ENCODE results near the gene ANGPTL5.

- TF ChIP-seq CTCF (IDR thresholded peaks at IDR 0.05), result no peak
- no peak for TF ChIP-seq EP300 (IDR thresholded peaks at IDR 0.05)
- TF ChIP-seq POLR2A (IDR thresholded peaks at IDR 0.05), result no peak
Measured at GRCh38 chr11:101881586-101881985, 34.7 kb downstream of the ANGPTL5 start.

Measured in tibial nerve (tissue), 4 donors.